Type B pancreatic cell (in vitro differentiated cells): ENCODE results near the gene NXPH2. TPM values are rescaled to one million over a fixed set of nuclear protein-coding genes. Genes with fewer than 3 reads are reported as not detected.
"Not testable (repeated sequence)": the region's sequence is repeated elsewhere in the genome, so short reads cannot be mapped to it uniquely, and the experiment has no call there.

ENCODE experiments used
- DNase-seq: peaks from one replicate; pipeline ENCODE4 v3.0.0; 2021; ENCODE audit warnings: mixed read lengths; ENCODE audit not compliant: unreplicated experiment; ENCODE audit errors: extremely low spot score
- H3K27ac Mint-ChIP-seq: 2 replicates; pipeline ENCODE4 v1.8.0; 2021; ENCODE audit warnings: mild to moderate bottlenecking, mixed read lengths
- H3K27me3 Mint-ChIP-seq: 2 replicates; pipeline ENCODE4 v1.8.0; 2021; ENCODE audit warnings: mixed read lengths
- H3K36me3 Mint-ChIP-seq: 2 replicates; pipeline ENCODE4 v1.8.0; 2021; ENCODE audit warnings: mixed read lengths
- H3K4me1 Mint-ChIP-seq: one replicate; pipeline ENCODE4 v1.8.0; 2021; ENCODE audit warnings: mixed read lengths; ENCODE audit not compliant: unreplicated experiment
- H3K4me3 Mint-ChIP-seq: 2 replicates; pipeline ENCODE4 v1.8.0; 2021; ENCODE audit warnings: mild to moderate bottlenecking, mixed read lengths
- H3K9me3 Mint-ChIP-seq: 2 replicates; pipeline ENCODE4 v1.8.0; 2021; ENCODE audit warnings: mixed read lengths
- CTCF ChIP-seq: fragments of 200-600 bp; sonication (generic); conservative IDR thresholded peaks from 2 replicates; pipeline ENCODE4 v1.5.0; 2021; ENCODE audit warnings: antibody characterized with exemption, mild to moderate bottlenecking
- total RNA-seq: library from RNA; stranded (reverse); gene quantifications from 2 replicates; pipeline ENCODE4 v1.2.1, GENCODE V29; 2021; ENCODE audit warnings: low replicate concordance

NXPH2 gene
- total RNA-seq, 1 donor from 2014 or later = 5.0 TPM

DNA sequence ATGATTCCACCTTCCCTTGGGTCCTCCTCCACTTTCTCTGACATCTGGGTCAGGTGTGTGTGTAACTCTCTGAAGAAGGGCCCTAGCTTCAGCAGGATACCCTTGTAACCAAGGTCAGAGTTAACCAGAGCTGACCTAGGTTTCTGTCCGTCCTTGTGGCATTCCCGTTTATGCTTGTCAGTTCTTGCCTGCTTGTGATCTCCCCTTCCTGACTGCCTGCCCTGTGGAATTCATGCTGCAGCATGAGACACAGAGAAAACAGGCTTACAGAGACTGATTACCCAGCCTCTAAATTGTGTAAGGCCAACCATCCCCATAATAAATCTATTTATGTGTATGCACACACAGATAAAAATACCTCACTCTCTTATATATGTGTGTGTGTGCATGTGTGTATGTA is 22.8 kb downstream of the NXPH2 start:
- Mint-ChIP-seq H3K4me1 (no peaks in the 10 kb centered on the region), H3K9me3 (peaks cover 9% of the 10 kb centered on the region), H3K27me3 (no peaks in the 10 kb centered on the region), H3K27ac (no peak overlapping the region), H3K4me3 (no peak overlapping the region), H3K36me3 (peaks cover 7% of the 10 kb centered on the region)
- no peak for DNase-seq
- TF ChIP-seq CTCF = no peak

- no peak overlapping the region for H3K4me3 Mint-ChIP-seq
- H3K36me3 Mint-ChIP-seq = peaks cover 7% of the 10 kb centered on the region
- peaks cover 12% of the 10 kb centered on the region for H3K9me3 Mint-ChIP-seq
- H3K27me3 Mint-ChIP-seq = no peaks in the 10 kb centered on the region
- H3K27ac Mint-ChIP-seq = no peak overlapping the region
- TF ChIP-seq CTCF = no peak
- H3K4me1 Mint-ChIP-seq = peaks cover 5% of the 10 kb centered on the region
- no peak for DNase-seq
Measured at GRCh38 chr2:138752197-138752956, 27.8 kb downstream of the NXPH2 start.

DNA sequence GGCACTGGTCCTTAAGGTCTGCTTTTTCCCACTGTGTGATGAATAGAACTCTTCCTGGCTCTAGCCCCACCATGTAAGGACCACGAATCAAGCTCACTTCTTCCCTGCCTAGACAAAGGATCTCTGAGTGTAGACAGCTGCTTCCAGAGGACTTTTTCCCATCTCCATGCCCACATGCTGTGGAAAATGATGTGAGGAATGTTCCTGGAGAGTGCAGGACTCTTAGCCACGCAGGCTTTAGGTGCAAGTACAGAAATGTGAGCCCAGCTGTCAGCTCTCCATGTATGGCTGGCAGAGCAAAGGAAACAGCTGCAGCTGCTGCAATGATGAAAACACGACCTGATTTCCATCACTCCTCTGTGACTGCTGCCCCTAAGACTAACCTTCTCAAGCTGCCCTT is 35.5 kb downstream of the NXPH2 start:
- TF ChIP-seq CTCF = no peak

GRCh38 chr2:138742441-138743057 is 37.6 kb downstream of the NXPH2 start:
- no peak for DNase-seq
- Mint-ChIP-seq H3K27ac (no peak overlapping the region), H3K27me3 (no peaks in the 10 kb centered on the region), H3K4me3 (no peak overlapping the region), H3K4me1 (peaks cover 8% of the 10 kb centered on the region), H3K36me3 (no peaks in the 10 kb centered on the region), H3K9me3 (no peaks in the 10 kb centered on the region)
- TF ChIP-seq CTCF = no peak

More for the DNA sequence above, 35.5 kb downstream of the NXPH2 start:
- DNase-seq = no peak
- Mint-ChIP-seq H3K4me3 (no peak overlapping the region), H3K36me3 (no peaks in the 10 kb centered on the region), H3K27me3 (no peaks in the 10 kb centered on the region), H3K9me3 (peaks cover 3% of the 10 kb centered on the region), H3K27ac (no peak overlapping the region), H3K4me1 (peaks cover 8% of the 10 kb centered on the region)

GRCh38 chr2:138741851-138742250 is 38.3 kb downstream of the NXPH2 start:
- Mint-ChIP-seq H3K4me3 (no peak overlapping the region), H3K27me3 (no peaks in the 10 kb centered on the region), H3K9me3 (peaks cover 4% of the 10 kb centered on the region), H3K4me1 (peaks cover 8% of the 10 kb centered on the region), H3K27ac (no peak overlapping the region), H3K36me3 (peaks cover 3% of the 10 kb centered on the region)
- no peak for TF ChIP-seq CTCF
- DNase-seq = no peak

- DNase-seq, H3K4me1 Mint-ChIP-seq, H3K27me3 Mint-ChIP-seq, H3K36me3 Mint-ChIP-seq, H3K27ac Mint-ChIP-seq, H3K4me3 Mint-ChIP-seq: not testable (repeated sequence)
- H3K9me3 Mint-ChIP-seq = peaks cover 15% of the 10 kb centered on the region
Measured at GRCh38 chr2:138737009-138737554, 43.1 kb downstream of the NXPH2 start.
